Measurements from ENCODE around the gene VTI1A.

VTI1A gene

DNA sequence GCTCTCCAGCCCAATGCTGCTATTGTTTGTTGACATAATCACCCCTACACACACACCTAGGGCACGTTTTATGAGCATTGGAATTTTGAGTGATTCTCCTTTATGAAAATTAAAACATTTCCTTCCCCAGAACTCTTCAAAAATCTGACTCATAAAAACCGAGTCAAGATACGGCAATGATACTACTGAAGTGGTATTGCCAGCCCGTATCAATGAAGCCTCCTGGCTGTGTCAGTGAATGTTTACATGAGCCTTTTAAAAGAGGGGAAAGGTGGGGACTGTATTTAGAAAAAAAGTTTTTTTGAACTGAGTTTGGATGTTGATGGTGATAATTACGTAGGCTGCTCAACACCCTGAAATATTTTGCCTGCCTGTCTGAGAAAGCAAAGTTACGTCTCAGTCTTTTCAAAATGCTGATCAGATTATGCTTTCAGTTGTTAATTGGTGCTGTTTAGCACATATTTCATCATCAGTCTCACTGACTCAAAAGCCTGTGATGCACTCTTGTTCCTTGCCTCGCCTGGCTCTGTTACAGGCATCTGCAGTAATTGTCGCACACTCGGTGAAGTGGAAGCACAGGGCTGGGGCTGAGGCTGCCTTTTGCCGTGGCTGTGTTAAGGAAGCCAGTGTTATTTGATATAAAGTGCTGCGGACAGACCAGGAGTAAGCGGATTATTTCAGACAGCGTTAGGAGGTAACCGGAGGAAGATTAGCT lies 345.6 kb downstream of the VTI1A start:
- DNase-seq = no peak

DNA sequence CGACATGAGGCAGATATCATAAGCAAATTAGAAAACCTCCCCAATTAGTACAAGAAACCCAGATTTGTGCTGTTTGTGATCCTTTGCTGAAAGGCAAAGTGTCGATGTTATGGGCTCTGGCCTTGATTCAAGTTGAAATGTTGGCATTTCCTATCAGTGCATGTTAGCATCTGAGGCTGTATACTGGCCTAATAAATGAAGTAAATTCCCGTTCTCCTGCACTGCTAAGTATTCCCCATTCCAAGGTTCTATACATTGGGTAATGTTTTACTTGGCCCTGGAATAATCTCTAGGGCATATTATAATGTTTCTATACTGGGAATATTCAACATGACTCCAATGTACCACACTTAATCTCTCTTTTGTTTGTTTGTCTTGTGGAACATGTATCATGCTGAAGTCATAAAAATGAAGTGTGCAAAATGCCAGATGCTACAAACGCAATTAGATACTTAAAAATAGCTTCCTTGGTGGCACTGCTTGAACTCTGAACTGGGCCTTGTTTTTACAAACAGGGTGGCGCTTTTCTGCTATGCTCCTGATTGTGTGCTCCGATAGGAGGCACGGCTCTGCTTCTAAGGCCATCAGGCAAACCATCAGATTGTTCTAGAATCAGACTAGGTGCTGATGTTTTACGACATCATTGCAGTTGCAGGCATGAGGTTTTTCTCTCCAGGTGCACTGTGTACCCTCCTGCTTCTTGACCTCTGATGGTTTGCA lies 346.3 kb downstream of the VTI1A start:
- DNase-seq = peak; percentile 6

DNA sequence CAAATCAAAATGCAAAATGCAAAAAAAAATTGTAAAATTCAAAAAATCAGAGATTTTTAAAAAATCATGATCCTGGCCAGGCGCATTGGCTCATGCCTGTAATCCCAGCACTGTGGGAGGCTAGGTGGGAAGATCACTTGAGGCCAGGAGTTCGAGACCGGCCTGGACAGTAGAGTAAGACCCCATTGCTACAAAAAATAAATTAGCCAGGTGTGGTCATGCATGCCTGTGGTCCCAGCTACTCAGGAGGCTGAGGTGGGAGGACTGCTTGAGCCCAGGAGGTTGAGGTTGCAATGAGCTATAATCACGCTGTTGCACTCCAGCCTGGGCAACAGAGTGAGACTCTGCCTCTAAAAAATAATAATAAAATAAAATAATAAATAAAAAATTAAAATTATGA lies 347.2 kb downstream of the VTI1A start:
- DNase-seq = no peak

DNA sequence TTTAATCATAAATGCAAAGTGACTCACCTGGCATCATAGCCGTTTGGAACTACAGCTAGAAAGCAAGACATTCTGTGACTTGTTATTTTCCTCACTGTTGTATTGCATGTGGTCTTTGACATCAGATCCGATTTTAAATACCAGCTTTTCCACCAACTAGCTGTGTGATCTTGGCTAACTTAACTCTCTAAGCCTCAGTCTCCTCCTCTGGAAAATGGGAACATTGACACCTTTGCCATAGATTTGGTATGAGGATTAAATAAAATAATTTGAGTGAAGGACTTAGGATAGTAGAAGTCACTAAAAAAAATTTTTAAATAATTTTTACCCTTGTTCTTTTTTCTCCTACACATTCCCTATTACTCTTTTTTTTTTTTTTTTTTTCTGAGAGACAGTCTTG lies 348.1 kb downstream of the VTI1A start:
- no peak for DNase-seq

DNA sequence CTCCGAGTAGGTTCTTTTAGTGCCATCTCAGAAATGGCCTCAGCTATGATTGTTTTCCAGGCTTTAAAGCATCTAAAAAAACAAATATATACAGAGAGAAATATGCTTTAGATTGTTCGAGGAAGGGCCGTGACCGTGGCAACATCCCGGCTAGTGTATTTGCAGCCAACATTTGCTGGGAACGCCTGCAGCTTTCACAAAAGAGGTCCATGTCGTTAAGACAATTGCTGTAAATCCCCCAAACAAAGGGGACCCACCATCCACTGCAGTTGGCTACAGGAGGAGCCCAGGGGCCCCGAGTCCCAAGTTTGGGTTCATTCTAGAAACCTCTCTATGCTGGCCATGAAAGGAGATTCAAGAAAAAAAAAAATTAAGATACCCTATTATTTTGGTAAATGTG lies 350.2 kb downstream of the VTI1A start:
- DNase-seq = no peak

DNA sequence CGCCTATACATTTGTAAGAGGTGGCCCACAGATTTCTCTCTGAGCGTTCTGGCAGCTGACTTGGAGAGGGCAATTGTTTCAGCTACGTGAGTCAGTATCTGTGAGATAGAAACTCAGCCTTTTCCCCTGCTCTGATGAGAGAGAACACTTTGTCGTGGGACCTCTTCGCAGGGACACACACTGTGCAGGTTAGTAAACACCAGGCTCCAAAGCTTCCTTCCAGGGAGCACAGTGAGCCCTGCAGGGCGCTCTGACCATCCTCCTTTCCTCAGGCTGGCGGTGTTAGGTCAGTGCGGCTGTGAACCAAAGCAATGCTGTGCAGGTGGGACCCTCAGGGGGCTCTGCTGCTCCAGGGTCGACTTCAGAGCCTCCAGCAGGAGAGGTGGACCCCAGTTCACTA lies 350.8 kb downstream of the VTI1A start:
- no peak for DNase-seq

DNA sequence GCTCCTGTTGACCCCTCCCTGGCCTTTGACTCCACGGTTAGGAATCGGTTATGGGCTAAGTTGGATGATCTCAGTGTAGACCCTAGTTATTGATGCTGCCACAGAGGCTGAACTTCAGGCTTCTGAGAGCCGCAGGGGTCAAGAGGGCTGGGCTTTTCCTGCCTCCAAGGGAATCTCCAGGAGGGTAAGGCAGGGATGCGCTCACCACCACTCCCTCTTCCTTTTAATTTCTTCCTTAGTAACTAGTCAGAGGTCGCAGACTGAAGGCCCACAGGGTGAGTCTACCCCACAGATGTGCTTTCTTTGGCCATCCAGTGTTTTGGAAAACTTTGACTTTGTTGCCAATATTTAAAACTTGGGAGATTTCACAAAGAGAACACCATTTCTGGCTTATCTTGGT lies 352.0 kb downstream of the VTI1A start:
- no peak for DNase-seq

DNA sequence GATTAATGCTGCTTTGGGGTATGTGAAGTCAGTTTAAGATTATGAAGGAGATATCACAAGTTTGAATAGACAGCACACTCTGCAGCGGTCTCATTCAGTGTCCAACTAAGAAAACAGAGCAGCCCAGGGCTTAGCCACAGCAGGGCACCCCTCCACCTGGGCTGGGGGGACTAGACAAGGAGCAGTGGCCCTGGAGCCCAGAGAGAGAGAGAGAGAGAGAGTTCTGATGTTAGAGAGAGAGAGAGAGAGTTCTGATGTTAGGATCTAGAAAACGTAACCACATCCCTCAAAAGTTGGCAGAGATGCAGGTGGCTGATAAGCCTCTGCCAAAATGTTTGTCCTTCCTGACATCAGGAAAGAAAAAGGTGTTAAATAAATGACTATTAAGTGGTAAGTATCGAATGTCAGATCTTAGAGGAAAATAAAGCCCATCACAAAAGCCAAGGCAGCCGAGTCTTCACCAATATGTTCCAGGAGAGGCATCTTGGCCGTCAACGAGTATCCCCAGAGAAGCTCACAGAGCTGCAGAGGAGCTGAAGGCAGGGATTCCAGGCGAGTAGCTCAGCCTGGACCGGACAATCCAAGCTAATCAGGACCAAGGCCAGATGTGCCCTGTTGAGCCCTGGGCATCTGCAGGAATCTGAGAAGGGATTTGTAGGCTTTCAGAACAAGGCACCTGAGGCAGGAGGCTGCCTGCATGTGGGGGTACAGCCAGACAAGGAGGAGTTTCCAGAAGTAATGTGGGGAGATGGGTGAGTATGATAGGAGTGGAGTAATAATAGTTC lies 352.9 kb downstream of the VTI1A start:
- no peak for DNase-seq

DNA sequence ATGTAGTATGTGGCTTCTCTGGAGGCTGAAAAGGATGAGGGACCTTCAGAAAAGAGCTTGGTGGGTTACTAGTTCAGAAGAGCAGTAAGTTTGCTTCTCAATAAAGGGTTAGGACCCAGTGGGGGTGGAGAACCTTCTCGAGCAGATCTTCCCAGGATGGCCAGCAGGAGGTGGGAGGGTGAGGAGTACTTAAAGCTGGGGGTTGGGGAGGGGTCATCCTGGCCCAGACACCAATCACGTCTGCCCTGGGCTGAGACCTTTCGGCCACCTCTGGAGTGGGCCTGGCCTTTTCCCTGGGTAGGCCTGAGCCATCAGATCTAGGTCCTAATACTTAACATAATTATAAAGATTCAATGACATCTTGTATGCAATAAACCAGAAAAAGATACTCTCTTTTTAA lies 354.0 kb downstream of the VTI1A start:
- no peak for DNase-seq

DNA sequence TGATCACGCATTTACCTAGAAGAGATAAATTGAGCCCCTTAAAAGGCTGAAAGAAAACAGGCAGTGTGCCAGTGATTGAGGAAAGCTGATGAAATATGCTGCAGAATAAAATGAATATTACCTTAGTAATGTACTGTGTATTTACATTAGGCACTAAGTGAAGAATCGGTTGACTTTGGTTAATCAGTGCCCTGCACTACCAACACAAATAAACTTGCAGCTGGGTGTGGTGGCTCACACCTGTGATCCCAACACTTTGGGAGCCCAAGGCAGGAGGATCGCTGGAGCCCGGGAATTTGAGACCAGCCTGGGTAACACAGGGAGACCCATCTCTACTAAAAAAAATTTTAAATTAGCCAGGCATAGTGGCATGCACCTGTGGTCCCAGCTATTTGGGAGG lies 354.7 kb downstream of the VTI1A start:
- DNase-seq = no peak

DNA sequence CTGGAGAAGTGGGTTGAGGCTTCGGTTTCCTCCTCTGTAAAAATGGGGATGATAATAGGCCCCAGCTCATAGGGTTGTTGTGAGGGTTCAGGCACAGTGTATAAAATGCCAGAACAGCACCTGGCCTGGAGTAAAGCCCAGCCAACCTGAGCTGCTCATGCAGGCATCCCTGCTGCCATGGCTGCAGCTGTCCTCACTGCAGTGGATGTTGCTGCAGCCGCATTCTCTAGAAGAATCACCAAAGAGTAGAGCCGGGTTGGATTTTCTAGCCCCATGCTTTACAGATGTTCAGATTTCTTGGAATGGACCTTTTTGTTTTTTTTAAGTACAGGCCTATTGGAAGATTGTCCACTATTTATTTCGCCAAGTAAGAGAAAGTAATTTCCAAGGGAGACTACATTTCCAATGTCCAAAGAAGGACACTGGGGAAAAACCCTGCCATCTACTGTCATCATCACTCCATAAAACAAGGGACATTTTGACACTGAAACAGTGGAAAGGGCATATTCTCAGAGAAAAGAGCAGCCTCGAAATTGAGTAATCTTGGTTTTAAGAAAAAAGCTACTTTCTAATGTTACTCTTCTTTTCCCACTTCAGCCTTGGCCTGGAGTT lies 355.5 kb downstream of the VTI1A start:
- DNase-seq = no peak

DNA sequence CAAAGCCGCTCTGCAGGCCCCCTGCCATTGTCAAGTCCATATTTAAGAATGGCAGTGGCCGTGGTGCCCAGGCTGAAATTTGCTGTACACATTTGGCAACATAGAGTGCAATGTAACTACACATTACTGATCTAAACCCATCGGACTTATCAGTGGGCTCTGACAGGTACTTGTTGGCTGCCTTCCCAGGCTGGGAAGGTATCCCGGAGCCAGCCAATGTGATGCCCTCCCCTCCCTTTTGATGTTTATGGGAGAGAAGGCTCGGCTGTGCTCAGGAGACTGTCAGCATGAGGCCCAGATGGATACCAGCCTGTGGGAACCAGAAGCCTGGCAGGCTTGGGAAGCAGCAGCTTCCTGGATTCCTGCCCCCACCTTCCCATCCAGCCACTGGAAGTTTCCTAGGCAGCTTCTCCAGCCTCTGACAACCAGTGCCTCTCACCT lies 357.0 kb downstream of the VTI1A start:
- peak; percentile 4 for DNase-seq

DNA sequence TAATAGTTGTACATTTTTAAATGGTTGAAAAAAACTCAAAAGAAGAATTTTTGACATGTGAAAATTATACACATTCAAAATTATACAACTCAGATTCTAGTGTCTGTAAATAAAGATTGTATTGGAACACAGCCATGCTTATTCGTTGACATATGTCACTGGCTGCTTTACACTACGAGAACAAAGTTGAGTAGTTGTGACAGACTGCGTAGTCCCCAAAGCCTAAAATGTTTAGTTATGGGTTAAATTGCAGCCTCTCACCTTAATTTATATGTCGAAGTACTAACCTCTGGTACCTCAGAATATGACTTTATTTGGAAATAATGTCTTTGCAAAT lies 358.2 kb downstream of the VTI1A start:
- DNase-seq = no peak

DNA sequence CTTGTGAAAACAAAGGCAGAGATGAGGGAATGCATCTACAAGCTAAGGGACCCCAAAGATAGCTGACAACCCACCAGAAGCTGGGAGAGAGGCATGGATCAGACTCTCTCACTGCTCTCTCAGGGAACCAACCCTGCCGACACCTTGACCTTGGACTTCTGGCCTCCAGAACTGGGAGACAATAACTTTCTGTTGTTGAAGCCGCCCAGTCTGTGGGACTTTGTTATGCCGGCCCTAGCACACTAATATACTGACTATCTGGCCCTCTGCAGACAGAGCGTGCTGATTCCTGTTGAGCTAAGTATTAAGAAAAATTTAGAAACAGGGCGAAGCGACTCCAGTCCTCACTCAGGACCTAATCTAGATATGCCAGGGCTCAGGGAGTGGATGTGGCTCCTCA lies 358.7 kb downstream of the VTI1A start:
- no peak for DNase-seq

DNA sequence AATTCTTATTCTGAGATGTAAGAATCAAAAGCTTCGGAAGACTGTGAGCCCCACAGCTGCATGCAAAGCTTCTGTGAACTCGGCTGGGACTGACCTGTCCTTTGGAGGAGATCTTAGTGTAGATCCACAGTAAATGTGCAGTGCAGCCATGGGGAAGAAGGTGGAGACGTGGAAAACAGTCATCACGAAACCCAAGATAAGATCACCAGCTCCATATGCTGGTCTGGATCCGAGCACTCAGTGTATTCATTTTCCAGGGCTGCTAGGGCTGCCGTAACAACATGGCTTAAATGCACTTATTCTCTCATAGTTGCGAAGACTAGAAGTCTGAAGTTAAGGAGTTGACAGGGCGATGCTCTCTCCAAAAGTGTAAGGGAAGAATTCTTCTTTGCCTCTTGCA lies 360.0 kb downstream of the VTI1A start:
- no peak for DNase-seq

DNA sequence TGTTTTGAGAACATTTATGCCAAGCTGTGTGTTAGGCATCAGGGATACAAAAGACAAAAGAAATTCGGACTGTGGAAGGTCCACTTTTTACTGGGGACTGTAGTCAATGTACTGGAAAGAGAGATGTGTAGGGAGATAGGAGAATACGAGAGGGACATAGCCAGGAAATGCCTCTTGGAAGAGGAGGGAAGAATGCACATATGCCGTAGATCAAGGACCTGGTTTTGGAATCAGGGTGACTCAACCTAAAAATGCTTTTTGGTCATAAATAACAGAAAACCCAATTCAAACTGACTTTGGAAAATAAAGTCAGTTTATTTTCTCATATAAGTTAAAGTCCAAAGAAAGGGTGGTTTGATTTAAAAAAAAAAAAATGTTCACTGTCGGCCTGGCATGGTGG lies 362.7 kb downstream of the VTI1A start:
- DNase-seq = no peak

DNA sequence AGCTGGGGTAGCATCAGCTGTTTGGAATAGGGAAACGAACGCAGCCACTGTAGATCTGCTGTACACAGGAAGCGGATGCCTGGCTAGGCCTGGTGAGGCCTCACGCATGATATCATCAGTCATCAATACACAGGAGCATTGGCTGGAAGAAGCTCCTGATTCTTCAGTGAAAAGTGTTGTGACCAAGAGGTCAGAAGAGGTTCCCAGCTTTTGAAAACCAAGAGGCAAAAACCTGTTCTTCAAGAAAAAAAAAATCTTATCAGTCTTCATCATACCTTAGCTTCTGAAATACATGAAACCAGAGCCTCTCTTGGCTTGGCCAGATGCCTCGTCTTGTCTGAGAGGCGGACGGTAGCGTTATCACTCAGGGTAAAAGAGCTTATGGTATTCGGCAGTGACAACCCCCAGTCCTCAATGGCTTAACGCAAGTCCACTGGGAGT lies 363.7 kb downstream of the VTI1A start:
- no peak for DNase-seq

DNA sequence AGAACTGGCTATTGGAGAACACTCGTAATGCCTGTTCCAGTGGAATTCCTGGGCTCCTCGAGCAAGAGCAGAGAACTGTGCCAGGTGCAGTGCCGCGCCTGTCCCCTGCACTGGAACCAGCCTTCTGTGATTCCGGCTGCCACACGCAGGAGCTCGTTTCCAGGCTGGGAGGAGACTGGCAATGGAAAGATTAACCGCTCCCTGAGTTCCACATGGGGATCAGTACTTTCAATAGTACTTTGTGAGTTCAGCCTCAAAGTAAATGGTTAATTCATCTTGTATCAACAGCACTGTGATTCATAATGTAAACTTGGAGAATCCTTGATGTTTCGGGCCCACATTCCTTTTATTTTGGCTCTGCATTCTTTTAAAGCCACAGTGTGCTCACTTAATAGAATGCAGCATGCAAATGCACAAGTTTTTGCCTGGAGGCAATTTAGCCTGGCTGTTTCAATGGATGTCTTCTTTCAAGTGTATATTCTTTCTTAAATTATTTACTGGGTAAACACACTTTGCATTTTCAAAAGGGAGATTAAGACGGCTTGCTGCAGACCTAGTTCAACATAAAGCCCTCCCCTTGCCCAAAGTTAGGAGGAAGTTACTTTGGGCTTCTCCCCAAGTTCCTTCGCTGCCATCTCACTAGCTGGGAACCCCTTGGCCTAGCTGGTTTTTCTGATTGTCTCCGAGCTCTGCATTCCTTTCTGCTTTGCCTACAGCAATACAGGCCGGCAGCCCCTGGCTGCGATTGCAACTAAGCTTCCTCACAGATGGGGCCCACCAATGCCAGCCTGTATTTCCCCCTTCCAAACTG lies 364.9 kb downstream of the VTI1A start:
- DNase-seq = no peak

DNA sequence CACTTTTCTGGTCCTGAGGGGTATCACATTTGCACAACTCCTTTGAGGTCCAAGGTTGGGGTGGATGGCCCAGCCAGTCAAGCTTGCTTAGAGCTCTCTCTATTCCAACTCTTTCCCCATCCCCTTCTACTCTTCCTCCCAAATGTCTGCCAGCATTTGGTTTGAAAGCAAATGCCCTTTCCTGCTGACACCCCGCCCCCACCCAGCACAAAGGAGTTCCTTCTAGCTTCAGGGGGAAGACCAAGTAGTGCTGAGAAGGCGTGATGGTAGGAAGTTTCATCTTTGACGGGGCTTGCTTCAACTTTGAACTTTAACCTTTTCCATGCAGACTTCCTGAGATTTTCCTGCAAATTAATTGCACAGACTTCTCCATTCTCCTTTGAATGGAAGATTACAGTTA lies 365.6 kb downstream of the VTI1A start:
- no peak for DNase-seq

DNA sequence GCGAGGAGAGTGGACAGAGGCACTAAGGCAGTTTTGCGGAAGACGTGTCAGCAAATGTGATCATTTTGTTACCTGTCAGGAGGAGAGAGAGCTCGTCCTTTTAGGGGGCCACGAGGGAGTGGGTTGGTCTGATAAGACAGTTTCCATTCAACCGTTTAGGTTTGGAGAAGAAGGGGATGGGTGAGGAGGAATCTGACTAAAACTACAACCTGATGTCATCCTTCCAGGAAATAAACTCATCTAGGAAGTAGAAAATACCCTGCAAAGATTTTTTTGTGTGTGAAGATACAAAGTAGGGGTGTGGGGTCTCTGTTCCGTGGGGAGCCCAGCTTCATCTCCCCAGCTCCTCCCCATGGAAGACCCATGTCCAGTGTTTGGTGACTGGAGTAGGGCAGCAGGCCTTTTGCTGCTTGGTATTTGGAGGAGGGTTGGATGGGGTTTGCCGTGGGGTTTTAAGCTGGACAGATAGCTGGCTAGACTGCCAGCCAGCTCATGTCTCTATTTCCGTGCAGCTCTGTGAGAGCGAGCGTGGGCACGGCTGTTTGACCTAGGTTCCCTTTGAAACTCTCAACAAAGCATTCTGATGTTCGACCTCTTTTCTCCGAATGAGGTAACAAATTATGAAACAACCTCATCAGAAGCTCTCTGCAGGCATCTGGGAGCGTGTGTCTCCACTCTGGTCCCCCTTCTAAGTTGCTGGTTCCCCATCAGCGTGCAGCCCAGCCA lies 367.0 kb downstream of the VTI1A start:
- no peak for DNase-seq

DNA sequence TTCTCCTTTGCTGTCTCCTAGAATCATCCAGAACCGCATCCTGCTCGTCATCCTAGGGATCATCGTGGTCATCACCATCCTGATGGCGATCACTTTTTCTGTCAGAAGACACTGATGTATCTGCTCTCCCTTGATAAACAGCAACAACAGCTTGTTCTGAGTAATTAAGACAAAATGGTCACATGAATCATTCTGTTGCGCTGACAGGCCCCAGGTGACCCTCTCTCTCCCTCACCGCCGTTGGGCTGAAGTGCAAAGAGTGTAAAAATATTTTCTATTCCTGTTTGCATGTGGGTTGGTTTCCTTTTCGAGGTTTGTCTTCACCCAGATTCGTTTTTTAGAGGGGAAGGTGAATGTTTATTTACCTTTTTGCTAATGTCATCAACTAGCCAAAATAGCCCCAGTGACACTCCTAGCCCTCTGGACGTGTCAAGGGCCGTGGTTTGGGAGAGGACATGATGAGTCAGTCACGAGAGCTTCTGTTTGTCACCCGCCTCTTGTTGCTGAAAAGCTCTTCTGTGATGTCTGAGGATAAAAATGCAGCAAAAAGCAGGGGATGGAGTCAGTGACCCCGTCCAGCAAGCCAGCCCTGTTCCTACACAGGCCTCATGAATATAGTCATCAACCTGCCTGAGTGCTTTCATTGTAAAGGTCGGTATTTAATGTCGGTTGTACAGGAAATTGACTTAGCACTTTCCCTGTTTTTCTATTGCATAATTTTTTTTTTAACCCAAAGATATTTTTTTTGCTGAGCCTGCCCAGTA lies 368.4 kb downstream of the VTI1A start:
- DNase-seq = no peak

All from NCI-H2227 treated with DMSO at 0.1 percent for 48 hours (cell line).